GM12872 (cell line): ENCODE results near the gene GPR17.

Experiments used
- TF ChIP-seq, protein P1 (sequence below): IDR thresholded peaks from 3 replicates; pipeline ENCODE4 v1.5.1; 2011; ENCODE audit warnings: low read depth, mild to moderate bottlenecking, low read length, moderate library complexity; ENCODE audit not compliant: insufficient read depth

Gene GPR17

DNA sequence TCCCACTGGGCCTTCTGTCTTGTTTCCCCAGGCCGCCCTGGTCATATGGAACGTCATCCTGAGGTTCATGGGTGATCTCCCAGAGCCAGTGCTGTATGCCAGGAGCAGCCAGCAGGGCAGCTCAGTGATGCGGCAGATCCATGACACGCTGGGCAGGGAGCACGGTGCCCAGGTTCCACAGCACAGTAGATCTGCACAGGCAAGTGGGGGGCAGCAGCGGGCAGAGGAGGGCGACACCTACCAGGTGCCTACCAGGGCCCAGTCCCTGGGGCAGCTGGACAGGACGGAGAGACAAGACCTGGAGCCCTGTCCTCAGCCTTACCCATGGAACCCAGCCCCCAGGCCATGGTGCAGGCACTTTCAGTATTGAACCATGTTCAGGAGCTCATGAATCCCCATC, 36.1 kb upstream of the GPR17 start:
- TF ChIP-seq, protein P1, sequence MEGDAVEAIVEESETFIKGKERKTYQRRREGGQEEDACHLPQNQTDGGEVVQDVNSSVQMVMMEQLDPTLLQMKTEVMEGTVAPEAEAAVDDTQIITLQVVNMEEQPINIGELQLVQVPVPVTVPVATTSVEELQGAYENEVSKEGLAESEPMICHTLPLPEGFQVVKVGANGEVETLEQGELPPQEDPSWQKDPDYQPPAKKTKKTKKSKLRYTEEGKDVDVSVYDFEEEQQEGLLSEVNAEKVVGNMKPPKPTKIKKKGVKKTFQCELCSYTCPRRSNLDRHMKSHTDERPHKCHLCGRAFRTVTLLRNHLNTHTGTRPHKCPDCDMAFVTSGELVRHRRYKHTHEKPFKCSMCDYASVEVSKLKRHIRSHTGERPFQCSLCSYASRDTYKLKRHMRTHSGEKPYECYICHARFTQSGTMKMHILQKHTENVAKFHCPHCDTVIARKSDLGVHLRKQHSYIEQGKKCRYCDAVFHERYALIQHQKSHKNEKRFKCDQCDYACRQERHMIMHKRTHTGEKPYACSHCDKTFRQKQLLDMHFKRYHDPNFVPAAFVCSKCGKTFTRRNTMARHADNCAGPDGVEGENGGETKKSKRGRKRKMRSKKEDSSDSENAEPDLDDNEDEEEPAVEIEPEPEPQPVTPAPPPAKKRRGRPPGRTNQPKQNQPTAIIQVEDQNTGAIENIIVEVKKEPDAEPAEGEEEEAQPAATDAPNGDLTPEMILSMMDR = no peak

DNA sequence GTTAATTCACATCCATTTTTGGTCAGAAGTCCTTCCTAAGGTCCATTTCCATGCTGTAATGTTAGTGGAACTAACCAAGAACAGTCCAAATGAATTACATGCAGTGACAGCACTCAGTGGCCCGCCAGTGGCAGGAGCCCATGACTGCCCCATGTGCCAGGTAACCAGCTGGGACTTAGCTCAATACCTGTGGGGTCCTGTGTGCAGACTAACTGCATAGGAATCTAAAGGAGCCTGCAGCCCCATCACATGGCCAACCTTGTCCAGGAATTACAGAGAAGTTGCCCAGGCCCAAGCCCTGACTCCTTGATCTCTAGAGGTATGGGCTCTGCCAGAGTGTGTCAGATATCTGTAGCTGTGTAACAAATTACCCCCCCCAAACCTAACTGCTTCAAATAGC, 35.4 kb upstream of the GPR17 start:
- TF ChIP-seq, protein P1 = no peak

DNA sequence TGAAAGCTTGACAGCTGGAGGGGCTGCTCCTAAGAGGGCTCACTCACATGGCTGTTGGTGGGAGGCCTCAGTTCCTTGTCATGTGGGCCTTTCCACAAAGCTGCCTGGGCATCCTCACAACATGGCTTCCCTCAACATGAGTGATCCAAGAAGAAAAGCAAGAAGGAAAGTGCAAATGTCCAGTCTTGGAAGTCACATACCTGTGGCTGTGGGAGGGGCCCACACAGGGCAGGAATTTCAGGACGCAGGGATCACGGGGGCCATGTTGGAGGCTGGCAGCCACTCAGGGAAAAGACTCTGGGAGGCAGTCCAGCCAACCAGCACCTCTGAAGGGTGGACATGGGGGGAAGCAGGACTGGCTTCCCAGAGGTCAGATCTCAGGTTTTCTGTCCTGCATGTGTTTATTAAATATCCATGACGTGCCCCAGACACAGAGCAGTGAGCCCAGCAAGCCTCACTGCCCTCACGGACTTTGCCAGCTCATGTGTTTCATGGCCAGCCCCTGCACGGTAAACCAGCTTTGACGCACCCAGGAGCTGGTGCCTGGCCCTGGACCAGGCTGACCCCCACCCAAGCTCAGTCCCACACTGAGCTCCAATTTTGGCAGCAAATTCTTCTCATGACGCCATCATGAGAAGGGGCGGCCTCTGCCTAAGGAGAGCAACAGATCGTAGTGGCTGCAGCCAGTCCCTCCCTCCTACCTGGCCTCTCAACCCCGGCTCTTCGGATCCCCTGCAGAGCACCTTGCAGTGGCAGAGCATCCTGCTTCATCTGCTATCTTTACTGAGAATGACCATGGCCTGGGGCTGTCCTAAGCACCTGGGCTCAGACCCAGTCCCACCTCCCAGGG, 34.7 kb upstream of the GPR17 start:
- TF ChIP-seq, protein P1 = no peak

DNA sequence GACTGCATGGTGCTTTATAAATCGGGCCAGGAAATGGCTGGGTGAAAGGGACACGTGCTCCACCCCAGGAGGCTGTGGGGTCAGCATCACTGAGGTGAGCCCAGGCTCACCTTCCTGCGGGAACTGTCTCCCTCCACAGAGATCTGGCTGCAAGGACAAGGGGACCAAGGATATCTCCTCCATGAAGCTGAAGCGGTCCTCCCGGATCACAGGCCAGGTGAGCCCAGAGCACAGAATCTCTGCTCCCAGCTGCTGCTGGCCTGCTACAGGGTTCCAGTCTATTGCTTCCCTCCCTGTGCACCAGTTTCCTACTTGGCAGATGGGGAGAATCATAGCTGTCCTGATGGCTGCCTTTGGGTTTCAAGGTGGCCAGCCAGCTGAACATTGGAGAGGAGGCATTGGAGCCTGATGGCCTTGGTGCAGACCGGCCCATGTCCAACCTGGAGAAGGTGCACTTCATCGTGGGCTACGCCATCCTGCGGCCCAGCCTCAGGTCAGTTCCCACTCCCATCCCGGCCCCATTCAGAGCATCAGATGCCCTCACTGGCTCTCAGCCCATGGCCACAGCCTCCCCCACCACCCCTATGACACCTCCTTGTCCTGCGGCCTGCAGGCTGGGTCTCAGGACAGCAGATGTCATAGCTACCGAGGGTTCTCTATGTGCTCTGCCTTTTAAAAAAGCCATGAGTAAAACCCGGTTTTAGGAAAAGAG, 33.7 kb upstream of the GPR17 start:
- TF ChIP-seq, protein P1 = no peak

DNA sequence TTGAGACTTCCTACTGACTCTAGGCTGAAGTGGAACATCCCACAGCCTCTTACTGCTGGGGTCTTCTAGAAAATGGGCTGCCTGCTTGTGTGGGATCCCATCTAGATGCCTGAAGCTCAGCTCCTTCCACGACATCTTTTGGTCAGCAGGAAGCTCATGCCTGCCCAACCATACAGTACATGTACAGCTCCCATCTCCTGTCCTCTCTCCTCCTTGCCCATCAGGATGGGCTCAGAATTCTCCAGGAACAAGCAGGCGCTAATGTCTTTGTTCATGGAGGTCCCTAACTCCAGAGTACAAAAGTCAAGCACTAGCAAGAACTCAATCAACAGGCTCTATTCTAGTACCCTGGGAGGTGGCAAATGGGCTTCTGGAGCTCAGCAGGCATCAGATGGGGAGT, 31.7 kb upstream of the GPR17 start:
- TF ChIP-seq, protein P1 = no peak

DNA sequence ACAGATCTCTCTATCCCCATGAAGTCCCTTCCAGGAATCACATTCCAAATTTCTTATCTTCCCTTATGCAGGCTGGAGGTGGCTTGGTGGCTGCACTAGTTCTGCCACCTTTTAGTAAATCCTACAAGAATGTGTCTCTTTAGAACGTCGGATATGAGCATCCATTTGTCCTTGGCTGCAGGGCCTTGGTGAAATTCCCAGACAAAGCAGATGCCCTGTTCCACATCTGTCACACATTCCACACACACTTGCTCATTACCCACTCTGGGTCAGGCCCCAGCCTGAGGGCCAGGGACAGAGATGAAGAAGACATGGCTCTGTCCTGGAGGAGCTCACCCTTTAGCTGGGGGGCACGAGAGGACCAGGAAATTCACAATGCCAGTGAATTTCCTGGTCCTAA, 31.2 kb upstream of the GPR17 start:
- TF ChIP-seq, protein P1 = no peak

DNA sequence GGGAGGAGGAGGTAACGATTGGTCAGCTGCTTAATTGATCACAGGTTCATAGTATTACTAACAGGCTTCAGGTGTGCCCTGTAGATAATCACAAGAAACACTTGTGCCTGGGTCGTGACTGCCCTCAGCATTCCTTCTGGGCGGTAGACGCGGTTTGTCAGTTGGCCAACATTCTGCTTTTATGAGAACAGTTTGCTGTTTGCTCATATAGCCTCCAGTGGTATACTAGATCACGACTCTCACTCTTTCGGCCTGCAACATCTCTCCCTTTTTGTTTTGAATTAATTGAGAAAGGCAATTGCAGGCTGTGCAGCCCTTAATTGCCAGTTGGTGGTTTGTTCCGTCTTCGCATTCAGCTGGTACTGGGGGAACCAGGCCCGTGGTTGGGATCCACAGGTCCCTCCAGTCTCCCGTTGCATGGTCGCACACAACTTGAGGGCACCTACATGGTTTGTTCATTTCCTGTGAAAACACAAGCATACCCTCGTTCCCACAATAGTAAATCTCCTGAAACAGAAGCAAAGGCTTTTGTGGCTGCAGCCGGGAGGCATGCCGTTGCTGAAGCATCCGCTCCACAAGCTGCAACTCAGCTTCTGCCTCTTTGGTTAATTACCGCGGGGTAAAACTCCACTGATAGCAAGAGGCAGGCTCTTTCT, 30.3 kb upstream of the GPR17 start:
- TF ChIP-seq, protein P1 = no peak
